ENCODE results near the gene OLFML1. TPM values are rescaled to one million over a fixed set of nuclear protein-coding genes. Genes with fewer than 3 reads are reported as not detected.

OLFML1 gene
- total RNA-seq (2022; extraction: Qiagen RNA extraction; ENCODE audit: low read depth), result 0.02 TPM in 1 of 5 replicates, not detected in the others

DNA sequence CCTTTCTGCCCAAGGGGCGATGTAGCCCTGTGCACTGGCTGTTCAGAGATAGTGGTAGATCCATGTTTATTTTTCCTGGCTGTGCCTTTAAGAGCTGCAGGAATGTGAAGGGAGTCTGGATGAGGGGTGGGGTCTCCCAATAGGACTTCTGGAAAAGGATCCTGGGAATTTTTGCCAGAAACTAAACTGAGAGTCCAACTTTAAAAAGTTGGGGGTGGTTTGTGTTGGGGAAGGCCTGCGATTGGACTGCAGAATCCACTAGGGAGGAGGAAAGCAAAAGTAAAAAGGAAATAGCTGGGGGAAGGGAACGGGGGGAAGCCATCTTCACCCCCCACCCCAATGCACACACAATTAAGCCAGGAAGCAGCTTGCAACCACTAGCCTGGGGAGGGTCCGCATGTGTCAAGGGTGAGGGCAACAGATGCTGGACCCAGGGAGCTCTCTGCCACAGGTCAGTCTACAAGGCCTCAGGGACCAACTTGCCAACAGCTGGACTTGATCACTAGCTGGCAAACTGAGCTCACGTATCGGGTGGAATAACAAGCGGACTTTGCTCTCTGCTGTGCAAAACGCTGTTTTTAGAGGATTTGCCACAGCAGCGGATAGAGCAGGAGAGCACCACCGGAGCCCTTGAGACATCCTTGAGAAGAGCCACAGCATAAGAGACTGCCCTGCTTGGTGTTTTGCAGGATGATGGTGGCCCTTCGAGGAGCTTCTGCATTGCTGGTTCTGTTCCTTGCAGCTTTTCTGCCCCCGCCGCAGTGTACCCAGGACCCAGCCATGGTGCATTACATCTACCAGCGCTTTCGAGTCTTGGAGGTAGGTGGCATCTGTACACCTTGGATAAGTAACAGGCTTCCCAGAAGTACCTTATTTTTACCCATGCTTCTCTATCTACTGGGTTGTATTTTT, at the start of gene OLFML1:
Gene OLFML1 (plus strand): TSS at position 321 of the 912 bp plus-strand sequence. CDS start 370 bp downstream, at position 691.

DNA sequence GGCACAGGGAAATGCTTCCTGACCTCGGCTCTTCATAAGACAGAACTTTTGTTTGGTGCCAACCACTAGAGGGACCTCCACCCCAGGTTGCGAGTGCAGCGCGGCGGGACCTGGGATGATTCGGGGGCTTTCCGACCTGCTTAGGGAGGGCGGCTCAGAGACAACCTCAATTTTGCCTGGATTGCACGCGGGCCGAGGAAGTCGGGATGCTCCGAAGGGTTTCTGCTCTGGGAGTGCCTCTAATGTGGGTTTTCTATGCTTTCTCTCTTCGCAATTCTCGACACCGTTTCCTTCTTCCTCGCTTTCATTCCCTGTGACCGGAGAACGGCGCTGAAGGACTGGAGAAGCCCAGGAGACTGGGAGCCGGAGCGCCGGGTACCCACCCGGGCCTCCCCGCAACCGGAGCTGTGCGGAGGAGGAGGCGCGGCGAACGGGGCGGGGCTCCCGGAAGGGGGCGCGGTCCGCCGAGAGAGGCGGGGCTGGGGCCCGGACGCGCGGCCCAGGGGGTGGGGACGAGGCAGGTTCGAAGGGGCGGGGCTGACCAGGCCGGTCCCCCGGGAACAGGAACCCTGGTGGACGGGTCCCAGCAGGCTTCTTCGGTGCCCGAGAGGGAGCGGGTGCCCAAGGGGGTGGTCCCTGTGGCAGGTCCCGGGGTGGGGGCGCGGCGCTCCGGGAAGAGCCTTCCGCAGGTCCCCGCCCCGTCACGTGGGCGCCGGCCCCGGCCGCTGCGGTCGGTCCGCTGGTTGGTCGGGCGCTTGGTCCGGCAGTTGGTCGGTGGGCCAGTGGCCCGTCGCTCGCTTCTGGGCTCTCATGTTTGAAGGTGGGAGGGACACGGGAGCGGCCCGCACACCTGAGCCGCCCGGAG, 28.2 kb downstream of the OLFML1 start, which contains the start of gene PPFIBP2:
Gene PPFIBP2 (plus strand): TSS at position 766 of the 865 bp plus-strand sequence. CDS start 35,477 bp downstream, outside the sequence.

Other genes with a start within 250 kb of the OLFML1 start
- gene SYT9, start 233.6 kb upstream of the OLFML1 start, total RNA-seq (2022; extraction: Qiagen RNA extraction; ENCODE audit: low read depth), result 0.16 to 0.22 TPM (median 0.19 TPM) in 5 replicates
- 11.4 to 15.5 TPM (median 12.0 TPM) in 5 replicates for gene PPFIBP2, start 28.5 kb downstream of the OLFML1 start, total RNA-seq (2022; extraction: Qiagen RNA extraction; ENCODE audit: low read depth)
- 3.8 to 5.5 TPM (median 4.5 TPM) in 5 replicates for gene CYB5R2, start 188.0 kb downstream of the OLFML1 start, total RNA-seq (2022; extraction: Qiagen RNA extraction; ENCODE audit: low read depth)
- gene OVCH2, start 221.0 kb downstream of the OLFML1 start, total RNA-seq (2022; extraction: Qiagen RNA extraction; ENCODE audit: low read depth), result not detected in 5 replicates

Data from A549 treated with CpdA at 1 μM for 4 hours (cell line).